SU-DHL-6 (cell line): ENCODE data around the gene SPSB1.

Experiments used
- H2AFZ ChIP-seq: fragments of 200-600 bp; sonication (generic); 2 replicates; pipeline ENCODE4 v1.6.1; 2014; ENCODE audit warnings: low read depth, mild to moderate bottlenecking, moderate library complexity, mixed read lengths, antibody characterized with exemption, low read length; ENCODE audit not compliant: severe bottlenecking
- H3F3A ChIP-seq: fragments of 200-600 bp; shearing (Covaris generic); 2 replicates; pipeline ENCODE4 v1.6.0; 2016; ENCODE audit warnings: antibody characterized with exemption, mild to moderate bottlenecking; ENCODE audit not compliant: insufficient read depth
- H3K27ac ChIP-seq: fragments of 200-600 bp; sonication (generic); 2 replicates; pipeline ENCODE4 v1.5.1; 2016; ENCODE audit warnings: low read depth, mild to moderate bottlenecking, low read length, moderate library complexity, mixed read lengths
- H3K27me3 ChIP-seq: fragments of 200-600 bp; sonication (generic), shearing (Covaris generic); 2 replicates; pipeline ENCODE4 v1.6.0; 2014; ENCODE audit warnings: mild to moderate bottlenecking, low read length
- H3K36me3 ChIP-seq: fragments of 200-600 bp; sonication (generic); 2 replicates; pipeline ENCODE4 v1.6.1; 2014; ENCODE audit warnings: mild to moderate bottlenecking, low read length, mixed read lengths
- H3K4me2 ChIP-seq: fragments of 300-600, 200-600 bp; shearing (Covaris generic), sonication (generic); 2 replicates; pipeline ENCODE4 v1.6.0; 2014; ENCODE audit warnings: low read length, low read depth, mild to moderate bottlenecking; ENCODE audit not compliant: poor library complexity, severe bottlenecking
- H3K4me3 ChIP-seq: fragments of 200-600 bp; sonication (generic); 2 replicates; pipeline ENCODE4 v1.5.1; 2014; ENCODE audit warnings: antibody characterized with exemption, low read length, mild to moderate bottlenecking, mixed read lengths; ENCODE audit not compliant: insufficient read depth, poor library complexity, severe bottlenecking
- H3K79me2 ChIP-seq: fragments of 200-600 bp; sonication (generic); 2 replicates; pipeline ENCODE4 v1.6.1; 2014; ENCODE audit warnings: mild to moderate bottlenecking, low read length, moderate library complexity; ENCODE audit not compliant: insufficient read depth
- H3K9ac ChIP-seq: fragments of 200-600 bp; sonication (generic); 2 replicates; pipeline ENCODE4 v1.7.0; 2014; ENCODE audit warnings: mild to moderate bottlenecking, low read length
- H3K9me2 ChIP-seq: fragments of 200-600 bp; sonication (generic); replicated peaks from 2 replicates; pipeline ENCODE4 v1.6.1; 2014; ENCODE audit warnings: low read length; ENCODE audit not compliant: insufficient read depth
- H3K9me3 ChIP-seq: fragments of 200-600 bp; sonication (generic); 2 replicates; pipeline ENCODE4 v1.6.1; 2014; ENCODE audit warnings: low read length, mixed read lengths; ENCODE audit not compliant: insufficient read depth
- H4K20me1 ChIP-seq: fragments of 200-600 bp; sonication (generic); 2 replicates; pipeline ENCODE4 v1.6.1; 2014; ENCODE audit warnings: low read depth, mild to moderate bottlenecking, antibody characterized with exemption, low read length, moderate library complexity, mixed read lengths
- EZH2phosphoT487 ChIP-seq: fragments of 200-600 bp; sonication (generic), shearing (Covaris generic); conservative IDR thresholded peaks from 2 replicates; pipeline ENCODE4 v1.6.1; 2018; ENCODE audit warnings: mild to moderate bottlenecking, antibody characterized with exemption, low read length, moderate library complexity, mixed read lengths
- TF ChIP-seq, protein P1 (sequence below): fragments of 200-600 bp; sonication (generic); IDR thresholded peaks from one replicate; pipeline ENCODE4 v1.5.1; 2017; ENCODE audit warnings: antibody characterized with exemption, mild to moderate bottlenecking, low read length, moderate library complexity; ENCODE audit not compliant: insufficient read depth, poor library complexity, severe bottlenecking

SPSB1 gene

DNA sequence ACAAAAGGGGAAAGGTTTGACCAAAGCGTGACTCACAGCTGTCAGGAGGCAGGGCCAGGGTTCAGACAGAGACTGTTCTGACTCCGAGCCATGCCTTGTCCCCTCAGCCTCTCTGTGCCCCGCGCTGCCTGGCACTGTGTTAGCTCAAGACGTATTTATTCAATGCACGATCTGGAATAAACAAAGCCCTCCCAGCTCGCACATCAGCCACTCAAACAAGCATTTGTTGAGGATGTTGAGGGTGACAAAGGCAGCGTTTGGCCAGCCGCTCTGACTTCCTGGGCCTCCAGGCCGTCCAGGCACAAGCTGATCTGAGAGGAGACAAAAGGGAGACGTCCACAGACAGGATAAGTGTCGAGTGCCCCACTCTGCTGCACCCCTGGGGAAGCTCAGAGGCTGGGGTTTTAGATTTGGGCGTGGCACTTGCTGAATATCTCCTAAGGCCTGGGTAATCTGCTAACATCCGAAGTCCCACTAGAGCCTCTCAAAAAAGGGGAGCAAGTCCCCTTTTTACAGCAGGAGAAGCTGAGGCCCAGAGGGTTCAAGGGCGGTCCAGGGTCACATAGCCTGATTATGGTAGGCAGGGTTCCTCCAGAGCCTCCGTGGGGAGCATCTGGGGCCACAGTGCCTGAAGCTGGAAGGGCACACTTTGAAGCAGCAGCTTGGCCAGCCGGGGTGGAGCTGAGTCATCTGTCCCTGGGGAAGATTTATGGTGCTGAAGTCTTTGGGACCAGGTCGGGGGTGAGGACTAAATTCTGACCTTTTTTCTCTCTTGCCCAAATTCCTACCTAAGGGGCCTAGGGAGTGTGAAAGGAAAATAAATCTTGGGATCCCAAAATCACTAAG, 95.9 kb downstream of the SPSB1 start:
- no peak overlapping the region for H3K27ac ChIP-seq
- H4K20me1 ChIP-seq, result no peaks in the 10 kb centered on the region
- no peaks in the 10 kb centered on the region for H3K36me3 ChIP-seq
- no peak overlapping the region for H3K4me3 ChIP-seq
- H3K9me3 ChIP-seq, result no peaks in the 10 kb centered on the region
- H3K4me2 ChIP-seq, result no peak overlapping the region
- no peak overlapping the region for H2AFZ ChIP-seq
- TF ChIP-seq EZH2phosphoT487, result no peak
- TF ChIP-seq, protein P1, sequence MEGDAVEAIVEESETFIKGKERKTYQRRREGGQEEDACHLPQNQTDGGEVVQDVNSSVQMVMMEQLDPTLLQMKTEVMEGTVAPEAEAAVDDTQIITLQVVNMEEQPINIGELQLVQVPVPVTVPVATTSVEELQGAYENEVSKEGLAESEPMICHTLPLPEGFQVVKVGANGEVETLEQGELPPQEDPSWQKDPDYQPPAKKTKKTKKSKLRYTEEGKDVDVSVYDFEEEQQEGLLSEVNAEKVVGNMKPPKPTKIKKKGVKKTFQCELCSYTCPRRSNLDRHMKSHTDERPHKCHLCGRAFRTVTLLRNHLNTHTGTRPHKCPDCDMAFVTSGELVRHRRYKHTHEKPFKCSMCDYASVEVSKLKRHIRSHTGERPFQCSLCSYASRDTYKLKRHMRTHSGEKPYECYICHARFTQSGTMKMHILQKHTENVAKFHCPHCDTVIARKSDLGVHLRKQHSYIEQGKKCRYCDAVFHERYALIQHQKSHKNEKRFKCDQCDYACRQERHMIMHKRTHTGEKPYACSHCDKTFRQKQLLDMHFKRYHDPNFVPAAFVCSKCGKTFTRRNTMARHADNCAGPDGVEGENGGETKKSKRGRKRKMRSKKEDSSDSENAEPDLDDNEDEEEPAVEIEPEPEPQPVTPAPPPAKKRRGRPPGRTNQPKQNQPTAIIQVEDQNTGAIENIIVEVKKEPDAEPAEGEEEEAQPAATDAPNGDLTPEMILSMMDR, result no peak
- H3K27me3 ChIP-seq, result no peaks in the 10 kb centered on the region
- H3F3A ChIP-seq, result no peaks in the 10 kb centered on the region
- no peaks in the 10 kb centered on the region for H3K79me2 ChIP-seq
- H3K9ac ChIP-seq, result no peak overlapping the region
- H3K9me2 ChIP-seq, result no peaks in the 10 kb centered on the region

DNA sequence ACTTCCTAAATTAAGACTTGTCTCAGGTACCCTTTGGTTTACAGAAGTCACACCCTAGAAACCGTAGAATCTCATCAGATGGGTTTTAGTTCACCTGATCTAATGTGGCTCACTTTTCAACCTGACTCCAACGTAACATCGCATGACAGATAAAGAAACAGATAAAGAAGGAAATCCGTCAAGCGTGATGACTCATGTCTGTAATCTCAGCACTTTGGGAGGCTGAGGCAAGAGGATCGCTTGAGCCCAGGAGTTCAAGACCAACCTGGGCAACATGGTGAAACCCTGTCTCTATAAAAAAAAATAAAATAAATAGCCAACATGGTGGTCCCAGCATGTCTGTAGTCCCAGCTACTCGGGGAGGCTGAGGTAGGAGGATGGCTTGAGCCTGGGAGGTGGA, 97.3 kb downstream of the SPSB1 start:
- no peak overlapping the region for H2AFZ ChIP-seq

DNA sequence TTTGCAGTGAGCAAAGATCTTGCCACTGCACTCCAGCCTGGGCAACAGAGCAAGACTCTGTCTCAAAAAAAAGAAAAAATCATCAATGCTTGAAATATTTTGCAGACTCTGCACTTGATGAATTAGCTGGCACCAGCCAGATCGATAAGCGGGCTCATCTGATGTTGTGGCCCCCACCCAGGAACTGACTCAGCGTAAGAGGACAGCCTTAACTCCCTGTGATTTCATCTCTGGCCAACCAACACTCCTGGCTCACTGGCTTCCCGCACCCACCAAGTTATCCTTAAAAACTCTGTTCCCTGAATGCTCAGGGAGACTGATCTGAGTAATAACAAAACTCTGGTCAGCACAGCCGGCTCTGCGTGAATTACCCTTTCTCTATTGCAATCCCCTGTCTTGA, 98.9 kb downstream of the SPSB1 start:
- Histone ChIP-seq H3K27ac (no peak overlapping the region), H3K79me2 (no peaks in the 10 kb centered on the region), H3K9ac (no peak overlapping the region), H4K20me1 (no peaks in the 10 kb centered on the region), H2AFZ (no peak overlapping the region), H3K9me3 (no peaks in the 10 kb centered on the region), H3K27me3 (no peaks in the 10 kb centered on the region), H3K4me3 (no peak overlapping the region), H3F3A (no peaks in the 10 kb centered on the region), H3K4me2 (no peak overlapping the region), H3K36me3 (no peaks in the 10 kb centered on the region), H3K9me2 (no peaks in the 10 kb centered on the region)
- no peak for TF ChIP-seq EZH2phosphoT487
- TF ChIP-seq, protein P1, result no peak

More for the DNA sequence above, 97.3 kb downstream of the SPSB1 start:
- Histone ChIP-seq H3K27me3 (no peaks in the 10 kb centered on the region), H3K27ac (no peak overlapping the region), H3K4me2 (no peak overlapping the region), H3K9me3 (no peaks in the 10 kb centered on the region), H3F3A (no peaks in the 10 kb centered on the region), H3K79me2 (no peaks in the 10 kb centered on the region), H4K20me1 (no peaks in the 10 kb centered on the region), H3K9ac (no peak overlapping the region), H3K36me3 (no peaks in the 10 kb centered on the region), H3K4me3 (no peak overlapping the region), H3K9me2 (no peaks in the 10 kb centered on the region)
- TF ChIP-seq, protein P1, result no peak
- TF ChIP-seq EZH2phosphoT487, result no peak
